Daoy (cell line): Measurements from ENCODE around the gene CEP152. TPM values are rescaled to one million over a fixed set of nuclear protein-coding genes. Genes with fewer than 3 reads are reported as not detected.

Source experiments
- DNase-seq: peaks from one replicate; pipeline ENCODE4 v3.0.0-alpha.2; 2015; ENCODE audit warnings: low read depth
- total RNA-seq: library from RNA; depleted of rRNA; stranded (reverse); fragments of >200 nt; shearing (Covaris generic); gene quantifications from 2 replicates; pipeline ENCODE4 v1.2.3, GENCODE V29; 2014; rRNA removed

The CEP152 gene
- total RNA-seq, 1 experiment from 2014 or later: 15.4 TPM

DNA sequence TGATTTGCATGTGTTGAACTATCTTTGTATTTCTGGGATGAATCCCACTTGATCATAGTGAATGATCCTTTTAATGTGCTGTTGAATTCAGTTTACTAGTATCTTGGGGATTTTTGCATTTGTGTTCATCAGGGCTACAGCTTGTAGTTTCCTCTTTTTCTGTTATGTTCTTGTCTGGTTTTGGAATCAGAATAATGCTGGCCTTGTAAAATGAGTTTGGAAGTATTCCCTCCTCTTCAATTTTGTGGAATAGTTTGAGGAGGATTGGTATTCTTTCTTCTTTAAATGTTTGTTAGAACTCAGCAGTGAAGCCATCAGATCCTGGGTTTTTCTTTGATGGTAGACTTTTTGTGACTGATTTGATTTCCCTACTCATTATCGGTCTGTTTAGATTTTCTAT is 102.2 kb downstream of the CEP152 start:
- no peak for DNase-seq

DNA sequence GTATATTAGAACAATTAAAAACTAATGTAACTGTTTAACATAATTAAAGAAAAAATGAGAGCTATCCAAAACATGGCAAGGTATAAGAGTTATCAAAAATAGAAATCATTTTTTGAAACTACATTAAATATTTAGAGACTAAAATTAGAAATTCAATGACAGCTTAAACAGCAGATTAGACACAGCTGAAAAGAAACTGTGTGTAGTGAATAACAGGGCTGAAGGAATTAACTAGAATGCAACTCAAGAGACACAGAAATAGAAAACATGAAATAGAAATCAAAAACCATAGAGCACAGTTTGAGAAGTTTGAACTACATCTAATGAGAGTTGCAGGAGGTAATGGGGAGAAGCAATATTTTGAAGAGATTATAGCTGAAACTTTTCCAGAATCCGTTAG is 105.5 kb downstream of the CEP152 start:
- no peak for DNase-seq

GRCh38 chr15:48703544-48703943 is 107.3 kb downstream of the CEP152 start:
- DNase-seq: peak; percentile 41

GRCh38 chr15:48702569-48703236 is 108.2 kb downstream of the CEP152 start:
- no peak for DNase-seq

DNA sequence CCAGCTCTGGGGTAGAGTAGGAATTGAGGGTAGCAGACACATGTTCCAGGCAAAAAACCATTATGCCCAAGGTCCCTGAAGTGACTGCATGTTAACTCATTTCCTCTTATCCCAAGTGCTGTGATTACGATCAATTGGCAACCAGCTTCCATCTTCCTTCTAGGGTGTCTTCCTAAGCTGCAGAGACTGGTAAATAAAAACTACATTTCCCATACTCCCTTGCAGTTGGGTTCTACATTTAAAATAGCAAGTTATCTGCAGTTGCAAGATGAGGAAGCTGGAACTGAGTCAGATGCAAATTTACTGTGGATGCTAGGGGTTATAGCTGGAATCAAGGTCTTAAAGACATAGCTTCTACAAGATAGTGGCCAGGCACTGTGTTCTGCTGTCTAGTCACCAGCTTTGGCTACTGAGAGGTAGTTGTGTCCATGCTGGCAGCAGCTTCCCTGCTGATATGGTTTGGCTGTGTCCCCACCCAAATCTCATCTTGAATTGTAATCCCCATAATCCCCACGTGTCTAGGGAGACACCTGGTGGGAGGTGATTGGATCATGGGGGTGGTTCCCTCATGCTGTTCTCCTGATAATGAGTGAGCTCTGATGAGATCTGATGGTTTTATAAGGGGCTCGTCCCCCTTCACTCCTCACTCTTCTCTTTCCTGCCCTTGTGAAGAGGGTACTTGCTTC is 114.1 kb downstream of the CEP152 start:
- DNase-seq: no peak

GRCh38 chr15:48695827-48696573 is 114.9 kb downstream of the CEP152 start:
- no peak for DNase-seq

DNA sequence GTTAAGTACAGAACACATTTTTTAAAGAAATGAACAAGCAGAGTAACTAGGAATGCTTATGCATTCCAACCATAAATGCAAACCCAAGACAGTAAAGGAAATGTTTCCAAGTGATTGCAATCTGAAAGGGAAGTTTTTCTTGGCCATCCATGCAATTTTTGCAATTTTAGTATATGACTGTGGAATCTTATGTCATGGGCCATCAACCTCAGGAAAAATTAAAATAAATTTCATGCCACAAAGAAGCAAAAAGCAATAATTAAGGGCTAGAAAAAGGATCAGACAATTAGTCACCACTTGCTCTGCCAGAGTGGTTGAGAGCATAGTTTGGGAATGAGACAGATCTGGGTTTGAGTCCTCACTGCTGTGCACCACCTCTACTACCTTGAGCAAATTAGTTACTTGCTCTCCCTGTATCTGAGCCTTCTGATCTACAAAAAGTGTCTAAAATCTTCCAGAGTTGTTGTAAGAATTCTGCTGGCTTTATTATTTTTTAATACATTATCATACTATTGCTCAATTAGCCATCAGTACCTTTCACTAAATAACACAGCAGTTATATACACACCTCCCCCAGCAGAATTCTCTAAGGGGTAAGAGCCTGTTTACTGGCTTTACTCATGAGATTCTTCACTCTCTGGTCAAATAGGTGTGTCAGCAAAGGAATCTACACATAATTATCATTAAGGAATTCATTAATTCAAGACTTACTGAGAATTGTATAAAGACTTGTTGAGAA is 115.6 kb downstream of the CEP152 start:
- peak; percentile 88 for DNase-seq

GRCh38 chr15:48693484-48693883 is 117.4 kb downstream of the CEP152 start:
- DNase-seq: no peak

DNA sequence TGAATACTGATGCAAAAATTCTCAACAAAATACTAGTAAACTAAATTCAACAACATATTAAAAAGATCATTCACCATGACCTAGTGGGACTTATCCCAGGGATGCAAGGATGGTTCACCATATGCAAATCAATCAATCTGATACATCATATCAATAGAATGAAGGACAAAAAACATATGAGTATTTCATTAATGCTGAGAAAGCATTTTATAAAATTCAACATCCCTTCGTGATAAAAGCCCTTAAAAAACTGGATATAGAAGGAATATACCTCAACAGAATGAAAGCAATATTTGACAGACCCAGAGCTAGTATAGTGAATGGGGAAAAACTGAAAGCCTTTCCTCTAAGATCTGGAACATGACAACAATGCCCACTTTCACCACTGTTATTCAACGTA is 122.4 kb downstream of the CEP152 start:
- no peak for DNase-seq

Other genes with a start within 250 kb of the CEP152 start
- gene FBN1, start 165.4 kb downstream of the CEP152 start, total RNA-seq: 73.7 and 80.0 TPM in 2 replicates
- gene EID1, start 67.1 kb upstream of the CEP152 start, total RNA-seq: 197 and 267 TPM in 2 replicates
- gene SHC4, start 152.8 kb upstream of the CEP152 start, total RNA-seq: 0.24 and 1.3 TPM in 2 replicates
- gene SECISBP2L, start 235.4 kb upstream of the CEP152 start, total RNA-seq: 8.6 and 10.9 TPM in 2 replicates